Caco-2 (cell line): Measurements from ENCODE around the gene INPP5D. TPM values are rescaled to one million over a fixed set of nuclear protein-coding genes. Genes with fewer than 3 reads are reported as not detected.

Source experiments
- BruUV-seq: library from RNA; stranded (reverse); fragments of 400-500 nt; replicated peaks from 2 replicates; lab custom pipeline; 2021; lab: Mats Ljungman, UMichigan
- CTCF ChIA-PET: fragments of 300-600 bp; sonication (Branson Sonifier 250); formaldehyde crosslinking; loops from one replicate; lab custom pipeline; 2022; ENCODE audit warnings: antibody characterized with exemption; lab: Charles Lee
- POLR2A ChIA-PET: fragments of 300-600 bp; sonication (Branson Sonifier 250); formaldehyde crosslinking; loops from one replicate; lab custom pipeline; 2022; ENCODE audit warnings: antibody characterized with exemption; lab: Charles Lee
- DNase-seq, 2 experiments: peaks; one replicate each; pipeline versions ENCODE4 v3.0.0 to v3.0.0-alpha.2; 2020 to 2022
- H3K27me3 ChIP-seq: replicated peaks from 2 replicates; pipeline ENCODE4 v1.6.0; 2011; ENCODE audit warnings: low read length; ENCODE audit not compliant: control insufficient read depth, insufficient read depth
- H3K36me3 ChIP-seq: 2 replicates; pipeline ENCODE4 v1.5.1; 2011; ENCODE audit warnings: low read length; ENCODE audit not compliant: control insufficient read depth, insufficient read depth
- H3K4me1 ChIP-seq: fragments of 250-450 bp; sonication (Bioruptor Pico); 2 replicates; pipeline ENCODE4 v1.5.1; 2020; ENCODE audit warnings: mild to moderate bottlenecking
- H3K4me3 ChIP-seq: 2 replicates; pipeline ENCODE4 v1.5.1; 2011; ENCODE audit warnings: low read depth, mild to moderate bottlenecking, control low read depth, low read length
- H3K9me3 ChIP-seq: fragments of 250-450 bp; sonication (Bioruptor Pico); 2 replicates; pipeline ENCODE4 v1.5.1; 2020; ENCODE audit warnings: mild to moderate bottlenecking, moderate library complexity
- H3K27ac Mint-ChIP-seq: one replicate; pipeline ENCODE4 v1.8.0; 2022; ENCODE audit warnings: mixed read lengths; ENCODE audit not compliant: unreplicated experiment
- H3K27me3 Mint-ChIP-seq: one replicate; pipeline ENCODE4 v1.8.0; 2022; ENCODE audit warnings: mixed read lengths; ENCODE audit not compliant: insufficient read depth, unreplicated experiment
- H3K36me3 Mint-ChIP-seq: one replicate; pipeline ENCODE4 v1.8.0; 2022; ENCODE audit warnings: mild to moderate bottlenecking, mixed read lengths; ENCODE audit not compliant: insufficient read depth, unreplicated experiment
- H3K4me1 Mint-ChIP-seq: one replicate; pipeline ENCODE4 v1.8.0; 2022; ENCODE audit warnings: low read depth, mixed read lengths; ENCODE audit not compliant: unreplicated experiment
- H3K4me3 Mint-ChIP-seq: one replicate; pipeline ENCODE4 v1.8.0; 2022; ENCODE audit warnings: mild to moderate bottlenecking, moderate library complexity, mixed read lengths; ENCODE audit not compliant: unreplicated experiment
- H3K9me3 Mint-ChIP-seq: one replicate; pipeline ENCODE4 v1.8.0; 2022; ENCODE audit warnings: mixed read lengths; ENCODE audit not compliant: unreplicated experiment
- CTCF ChIP-seq, 2 experiments: fragments of 200-600 bp in 1 of 2; IDR thresholded peaks; 1 replicate in 1 of 2; 2 replicates in 1 of 2; pipeline versions ENCODE4 v1.5.1 to v1.8.0; 2011 to 2022; ENCODE audit warnings: antibody characterized with exemption in 1 of 2, control low read depth in 1 of 2, inconsistent platforms in 1 of 2, low read depth in 1 of 2, low read length in 1 of 2, mild to moderate bottlenecking in 1 of 2, moderate library complexity in 1 of 2; ENCODE audit not compliant: insufficient read depth in 1 of 2, severe bottlenecking in 1 of 2, unreplicated experiment in 1 of 2
- intact Hi-C: fragments of 100-400 bp; cut with micrococcal nuclease; formaldehyde crosslinking; loops from one replicate; pipeline ENCODE4 v1.10.0; 2022; ENCODE audit not compliant: unreplicated experiment
- total RNA-seq: library from RNA; stranded (reverse); gene quantifications from 2 replicates; pipeline ENCODE4 v1.2.3, GENCODE V29; 2022

Gene INPP5D
- total RNA-seq, 1 experiment from 2014 or later: not detected

- no peaks in the 10 kb centered on the region for H3K36me3 Mint-ChIP-seq
- no peak overlapping the region for H3K27ac Mint-ChIP-seq
- intact Hi-C loops: no loop called here
- H3K4me1 ChIP-seq: no peaks in the 10 kb centered on the region
- no peaks in the 10 kb centered on the region for H3K27me3 Mint-ChIP-seq
- POLR2A ChIA-PET: no interaction called here
- TF ChIP-seq CTCF (IDR thresholded peaks at IDR 0.05; ENCODE audit: insufficient read depth in 1 of 2, low read depth in 1 of 2, low read length in 1 of 2, severe bottlenecking in 1 of 2, unreplicated experiment in 1 of 2): no peak
- H3K36me3 ChIP-seq: no peaks in the 10 kb centered on the region
- H3K4me1 Mint-ChIP-seq: no peaks in the 10 kb centered on the region
- H3K9me3 Mint-ChIP-seq: no peaks in the 10 kb centered on the region
- CTCF ChIA-PET: no interaction called here
- no peaks in the 10 kb centered on the region for H3K27me3 ChIP-seq
- no peak for DNase-seq
- no TSS peak for BruUV-seq
- no peak overlapping the region for H3K4me3 ChIP-seq
- H3K9me3 ChIP-seq: no peaks in the 10 kb centered on the region
- H3K4me3 Mint-ChIP-seq: no peak overlapping the region
Measured at GRCh38 chr2:233217892-233218377, 157.8 kb downstream of the INPP5D start.

- no peak for TF ChIP-seq CTCF (IDR thresholded peaks at IDR 0.05; ENCODE audit: insufficient read depth in 1 of 2, low read depth in 1 of 2, low read length in 1 of 2, severe bottlenecking in 1 of 2, unreplicated experiment in 1 of 2)
- H3K36me3 Mint-ChIP-seq: no peaks in the 10 kb centered on the region
- Histone ChIP-seq H3K36me3 (no peaks in the 10 kb centered on the region), H3K9me3 (no peaks in the 10 kb centered on the region), H3K4me1 (no peaks in the 10 kb centered on the region), H3K27me3 (no peaks in the 10 kb centered on the region), H3K4me3 (no peak overlapping the region)
- no peaks in the 10 kb centered on the region for H3K27me3 Mint-ChIP-seq
- intact Hi-C loops: no loop called here
- no TSS peak for BruUV-seq
- no peak overlapping the region for H3K27ac Mint-ChIP-seq
- H3K4me1 Mint-ChIP-seq: no peaks in the 10 kb centered on the region
- ChIA-PET CTCF (no interaction called here), POLR2A (no interaction called here)
- H3K9me3 Mint-ChIP-seq: no peaks in the 10 kb centered on the region
- no peak for DNase-seq
- H3K4me3 Mint-ChIP-seq: no peak overlapping the region
Measured at GRCh38 chr2:233218836-233219235, 158.7 kb downstream of the INPP5D start.

- H3K27ac Mint-ChIP-seq: no peak overlapping the region
- H3K4me1 Mint-ChIP-seq: no peaks in the 10 kb centered on the region
- BruUV-seq: no TSS peak
- ChIA-PET POLR2A (no interaction called here), CTCF (no interaction called here)
- TF ChIP-seq CTCF (IDR thresholded peaks at IDR 0.05; ENCODE audit: insufficient read depth in 1 of 2, low read depth in 1 of 2, low read length in 1 of 2, severe bottlenecking in 1 of 2, unreplicated experiment in 1 of 2): no peak
- Histone ChIP-seq H3K27me3 (no peaks in the 10 kb centered on the region), H3K4me3 (no peak overlapping the region), H3K36me3 (no peaks in the 10 kb centered on the region), H3K9me3 (no peaks in the 10 kb centered on the region), H3K4me1 (no peaks in the 10 kb centered on the region)
- H3K27me3 Mint-ChIP-seq: peaks cover 5% of the 10 kb centered on the region
- intact Hi-C loops: no loop called here
- no peak for DNase-seq
- no peaks in the 10 kb centered on the region for H3K36me3 Mint-ChIP-seq
- H3K9me3 Mint-ChIP-seq: no peaks in the 10 kb centered on the region
- H3K4me3 Mint-ChIP-seq: no peak overlapping the region
Measured at GRCh38 chr2:233219848-233220247, 159.7 kb downstream of the INPP5D start.
